Testis (tissue), 3 donors: ENCODE data around the gene PRDM1. TPM values are rescaled to one million over a fixed set of nuclear protein-coding genes. Genes with fewer than 3 reads are reported as not detected.
A peak's percentile ranks its signal among the peaks of the same experiment; 100 is the strongest.

Experiments
- DNase-seq: peaks from one replicate; pipeline ENCODE4 v3.0.0-alpha.2; 2019
- H3K27ac ChIP-seq, 2 donors: fragments of 200-600 bp; sonication (generic); one replicate each; pipeline ENCODE4 v1.5.1; 2019
- H3K27me3 ChIP-seq: fragments of 200-600 bp; sonication (generic); one replicate; pipeline ENCODE4 v1.5.1; 2019
- H3K36me3 ChIP-seq: fragments of 200-600 bp; sonication (generic); one replicate; pipeline ENCODE4 v1.5.1; 2017; ENCODE audit warnings: low read depth; ENCODE audit errors: missing control alignments
- H3K4me1 ChIP-seq: fragments of 200-600 bp; sonication (generic); one replicate; pipeline ENCODE4 v1.5.1; 2019
- H3K4me3 ChIP-seq, 2 donors: fragments of 200-600 bp; sonication (generic); one replicate each; pipeline ENCODE4 v1.5.1; 2017 to 2019
- H3K9me3 ChIP-seq: fragments of 200-600 bp; sonication (generic); one replicate; pipeline ENCODE4 v1.5.1; 2017
- POLR2A ChIP-seq: fragments of 450-650 bp; IDR thresholded peaks from one replicate; pipeline ENCODE4 v1.6.1; 2017; ENCODE audit warnings: antibody characterized with exemption, mild to moderate bottlenecking, moderate library complexity
- WGBS, 2 donors: methylation state at CpG; one replicate each; pipeline ENCODE4 v1.1.5; 2018; 5-methylcytosine and 5-hydroxymethylcytosine counted together
- intact Hi-C: fragments of 100-400 bp; cut with DNase I; formaldehyde crosslinking; loops from one replicate; pipeline ENCODE4 v1.15.1; 2023; ENCODE audit warnings: low total_unique reads
- polyA plus RNA-seq: library from polyadenylated mRNA; stranded (reverse); fragments of 350-450 nt; fragmentation: Illumina TruSeq; extraction: RNeasy Lipid Tissue Mini Kit (QIAGEN cat#74804); gene quantifications from one replicate; pipeline ENCODE4 v1.2.3, GENCODE V29; 2014; ENCODE audit warnings: low read depth, low replicate concordance; ENCODE audit not compliant: insufficient read depth
- total RNA-seq, 2 donors: library from RNA; depleted of rRNA; stranded (reverse); fragments of >200 nt; gene quantifications; one replicate each; pipeline ENCODE4 v1.2.3, GENCODE V29; 2016
- TF ChIP-seq, protein P1 (sequence below), 3 experiments: fragments of 450-650 bp in 2 of 3; fragments of 200-600 bp in 1 of 3; sonication (generic) in 1 of 3; IDR thresholded peaks; one replicate each; pipeline ENCODE4 v1.5.1; 2016 to 2019; ENCODE audit warnings: antibody characterized with exemption in 3 of 3, mild to moderate bottlenecking in 2 of 3, moderate library complexity in 1 of 3

Gene PRDM1
- total and polyA plus RNA-seq, 3 donors from 2014 or later: 3.3 to 4.1 (median 3.5) TPM

GRCh38 chr6:106064756-106065155 is 21.4 kb upstream of the PRDM1 start:
- TF ChIP-seq POLR2A: no peak
- TF ChIP-seq, protein P1, sequence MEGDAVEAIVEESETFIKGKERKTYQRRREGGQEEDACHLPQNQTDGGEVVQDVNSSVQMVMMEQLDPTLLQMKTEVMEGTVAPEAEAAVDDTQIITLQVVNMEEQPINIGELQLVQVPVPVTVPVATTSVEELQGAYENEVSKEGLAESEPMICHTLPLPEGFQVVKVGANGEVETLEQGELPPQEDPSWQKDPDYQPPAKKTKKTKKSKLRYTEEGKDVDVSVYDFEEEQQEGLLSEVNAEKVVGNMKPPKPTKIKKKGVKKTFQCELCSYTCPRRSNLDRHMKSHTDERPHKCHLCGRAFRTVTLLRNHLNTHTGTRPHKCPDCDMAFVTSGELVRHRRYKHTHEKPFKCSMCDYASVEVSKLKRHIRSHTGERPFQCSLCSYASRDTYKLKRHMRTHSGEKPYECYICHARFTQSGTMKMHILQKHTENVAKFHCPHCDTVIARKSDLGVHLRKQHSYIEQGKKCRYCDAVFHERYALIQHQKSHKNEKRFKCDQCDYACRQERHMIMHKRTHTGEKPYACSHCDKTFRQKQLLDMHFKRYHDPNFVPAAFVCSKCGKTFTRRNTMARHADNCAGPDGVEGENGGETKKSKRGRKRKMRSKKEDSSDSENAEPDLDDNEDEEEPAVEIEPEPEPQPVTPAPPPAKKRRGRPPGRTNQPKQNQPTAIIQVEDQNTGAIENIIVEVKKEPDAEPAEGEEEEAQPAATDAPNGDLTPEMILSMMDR (IDR thresholded peaks at IDR 0.05): no peak
- 100% methylated on average over 1 of the region's 1 CpG for WGBS, 2 donors
- H3K4me3 ChIP-seq: no peak overlapping the region

GRCh38 chr6:106066989-106067388 is 19.1 kb upstream of the PRDM1 start:
- Histone ChIP-seq H3K27ac (no peak overlapping the region), H3K4me1 (no peaks in the 10 kb centered on the region), H3K9me3 (no peaks in the 10 kb centered on the region), H3K27me3 (no peaks in the 10 kb centered on the region), H3K4me3 (no peak overlapping the region), H3K36me3 (no peaks in the 10 kb centered on the region)
- 73 to 78% methylated on average over 1 of the region's 1 CpG for WGBS, 2 donors
- intact Hi-C loops: no loop called here
- TF ChIP-seq, protein P1 (IDR thresholded peaks at IDR 0.05): no peak
- no peak for TF ChIP-seq POLR2A
- no peak for DNase-seq

More at GRCh38 chr6:106064756-106065155, 21.4 kb upstream of the PRDM1 start:
- H3K27me3 ChIP-seq: no peaks in the 10 kb centered on the region
- H3K36me3 ChIP-seq: no peaks in the 10 kb centered on the region
- H3K9me3 ChIP-seq: no peaks in the 10 kb centered on the region
- H3K4me1 ChIP-seq: no peaks in the 10 kb centered on the region
- DNase-seq: no peak
- intact Hi-C loops: no loop called here
- H3K27ac ChIP-seq: no peak overlapping the region

DNA sequence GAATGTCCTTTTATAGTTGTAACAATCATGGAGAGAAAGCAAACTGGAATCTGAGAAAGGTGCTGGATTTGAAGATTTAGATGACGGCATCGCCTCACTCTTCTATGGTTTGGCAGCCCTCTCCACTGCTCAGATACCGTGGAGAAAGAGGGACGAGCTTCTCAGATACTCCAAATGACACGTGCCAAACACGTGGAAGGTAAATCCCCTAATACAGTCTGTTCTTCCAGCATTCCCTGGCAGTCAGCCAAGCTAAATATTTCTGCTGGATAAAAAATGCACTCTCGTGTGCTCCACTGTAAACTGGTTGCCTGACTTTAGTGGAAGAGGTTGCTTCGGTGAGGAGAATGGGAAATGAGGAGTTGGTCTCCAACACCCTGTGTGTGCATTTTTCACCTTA is 16.7 kb upstream of the PRDM1 start:
- no peaks in the 10 kb centered on the region for H3K4me1 ChIP-seq
- no peaks in the 10 kb centered on the region for H3K27me3 ChIP-seq
- DNase-seq: peak; percentile 78
- H3K27ac ChIP-seq: no peak overlapping the region
- intact Hi-C loops: no loop called here
- no peak overlapping the region for H3K4me3 ChIP-seq
- no peaks in the 10 kb centered on the region for H3K9me3 ChIP-seq
- no peaks in the 10 kb centered on the region for H3K36me3 ChIP-seq
- 39 to 40% methylated on average over 8 of the region's 8 CpGs for WGBS, 2 donors
- TF ChIP-seq, protein P1 (IDR thresholded peaks at IDR 0.05): no peak

DNA sequence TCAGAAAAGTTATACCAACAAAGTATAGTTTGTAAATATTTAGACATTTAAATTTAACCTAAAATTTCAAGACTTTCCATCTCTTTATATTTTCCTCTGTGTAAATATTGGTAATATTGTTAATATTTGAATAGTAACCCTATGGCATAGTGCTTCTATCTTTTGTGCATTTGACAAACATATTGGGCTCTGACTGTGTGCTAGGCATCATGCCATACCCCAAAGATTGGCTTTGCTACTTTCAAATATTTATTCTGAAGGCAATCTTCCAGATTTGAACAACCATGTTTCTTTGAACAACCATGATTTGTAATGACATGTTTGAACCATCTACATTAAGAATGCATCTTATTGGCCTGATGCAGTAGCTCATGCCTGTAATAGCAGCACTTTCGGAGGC is 15.5 kb upstream of the PRDM1 start:
- Histone ChIP-seq H3K27me3 (no peaks in the 10 kb centered on the region), H3K4me3 (no peak overlapping the region), H3K36me3 (no peaks in the 10 kb centered on the region), H3K27ac (no peak overlapping the region), H3K4me1 (no peaks in the 10 kb centered on the region), H3K9me3 (no peaks in the 10 kb centered on the region)
- DNase-seq: no peak
- TF ChIP-seq, protein P1 (IDR thresholded peaks at IDR 0.05): no peak
- no peak for TF ChIP-seq POLR2A
- WGBS, 2 donors: 80 to 100% methylated on average over 1 of the region's 1 CpG
- intact Hi-C loops: no loop called here

- no peak for DNase-seq
- Histone ChIP-seq H3K36me3 (no peaks in the 10 kb centered on the region), H3K27me3 (no peaks in the 10 kb centered on the region), H3K4me1 (no peaks in the 10 kb centered on the region), H3K27ac (no peak overlapping the region), H3K4me3 (no peak overlapping the region), H3K9me3 (no peaks in the 10 kb centered on the region)
- 83 to 87% methylated on average over 8 of the region's 8 CpGs for WGBS, 2 donors
- TF ChIP-seq POLR2A: no peak
- TF ChIP-seq, protein P1 (IDR thresholded peaks at IDR 0.05): no peak
- intact Hi-C loops: no loop called here
These were observed 13.5 kb upstream of the PRDM1 start for GRCh38 chr6:106072501-106073090.
